Measurements from ENCODE around the gene CD58. TPM values are rescaled to one million over a fixed set of nuclear protein-coding genes. Genes with fewer than 3 reads are reported as not detected.

CD58 gene
- polyA plus RNA-seq, 3 donors = 81.0 to 168 (median 128) TPM

- WGBS (ENCODE audit: insufficient coverage) = no CpG with 5 or more reads among the region's 3 CpGs
- no peak for TF ChIP-seq CTCF (IDR thresholded peaks at IDR 0.05)
Measured at GRCh38 chr1:116472431-116472961, 98.3 kb downstream of the CD58 start.

GRCh38 chr1:116471241-116471640, 99.6 kb downstream of the CD58 start:
- no peak overlapping the region for H3K4me2 ChIP-seq (replicated peaks; ENCODE audit: extremely low read depth, low read length, poor library complexity, severe bottlenecking)
- Mint-ChIP-seq H3K36me3 (no peaks in the 10 kb centered on the region), H3K27me3 (ENCODE audit: low read depth in 3 of 3) (peaks cover 0 to 4% (median 1%) of the 10 kb centered on the region in 3 donors), H3K9me3 (peaks cover 0 to 2% (median 0%) of the 10 kb centered on the region in 7 donors), H3K27ac (no peak overlapping the region), H3K4me1 (peaks cover 4% of the 10 kb centered on the region), H3K4me3 (no peak overlapping the region)
- intact Hi-C loops (cut with micrococcal nuclease) = no loop called here
- no peaks in the 10 kb centered on the region for H4K20me1 ChIP-seq (ENCODE audit: insufficient read depth, low read length)
- no peaks in the 10 kb centered on the region for H3K36me3 ChIP-seq (replicated peaks in 1 of 2; ENCODE audit: control insufficient read depth in 1 of 2, insufficient read depth in 2 of 2, low read length in 2 of 2)
- H2AFZ ChIP-seq (ENCODE audit: insufficient read depth, low read depth, low read length, poor library complexity, severe bottlenecking) = no peak overlapping the region
- H3K79me2 ChIP-seq (ENCODE audit: insufficient read depth, low read length) = no peaks in the 10 kb centered on the region
- H3K9ac ChIP-seq (ENCODE audit: insufficient read depth, low read length, poor library complexity, severe bottlenecking) = no peak overlapping the region
- H3K4me1 ChIP-seq (ENCODE audit: control insufficient read depth in 1 of 2, insufficient read depth in 2 of 2, low read length in 2 of 2) = no peaks in the 10 kb centered on the region
- no peaks in the 10 kb centered on the region for H3K9me3 ChIP-seq (replicated peaks in 1 of 2; ENCODE audit: control insufficient read depth in 1 of 2, insufficient read depth in 1 of 2, low read length in 2 of 2)
- TF ChIP-seq CTCF (IDR thresholded peaks at IDR 0.05) = no peak
- H3K4me3 ChIP-seq (replicated peaks in 1 of 3; ENCODE audit: low read depth in 2 of 3, low read length in 3 of 3) = no peak overlapping the region
- 84% methylated on average over 4 of the region's 4 CpGs for WGBS (ENCODE audit: insufficient coverage)
- no peaks in the 10 kb centered on the region for H3K27me3 ChIP-seq (ENCODE audit: control insufficient read depth in 2 of 2, insufficient read depth in 2 of 2, low read length in 2 of 2)
- DNase-seq = no peak
- H3K27ac ChIP-seq (ENCODE audit: low read depth in 1 of 2, low read length in 2 of 2) = no peak overlapping the region

More at GRCh38 chr1:116472431-116472961, 98.3 kb downstream of the CD58 start:
- H3K4me2 ChIP-seq (replicated peaks; ENCODE audit: extremely low read depth, low read length, poor library complexity, severe bottlenecking) = no peak overlapping the region
- no peak for DNase-seq
- intact Hi-C loops (cut with micrococcal nuclease) = no loop called here
- no peaks in the 10 kb centered on the region for H3K36me3 ChIP-seq (replicated peaks in 1 of 2; ENCODE audit: control insufficient read depth in 1 of 2, insufficient read depth in 2 of 2, low read length in 2 of 2)
- Mint-ChIP-seq H3K4me1 (peaks cover 4% of the 10 kb centered on the region), H3K9me3 (peaks cover 0 to 2% (median 0%) of the 10 kb centered on the region in 7 donors), H3K27me3 (ENCODE audit: low read depth in 3 of 3) (peaks cover 0 to 4% (median 0%) of the 10 kb centered on the region in 3 donors), H3K4me3 (no peak overlapping the region), H3K36me3 (no peaks in the 10 kb centered on the region), H3K27ac (no peak overlapping the region)
- no peaks in the 10 kb centered on the region for H3K9me3 ChIP-seq (replicated peaks in 1 of 2; ENCODE audit: control insufficient read depth in 1 of 2, insufficient read depth in 1 of 2, low read length in 2 of 2)
- H3K4me3 ChIP-seq (replicated peaks in 1 of 3; ENCODE audit: low read depth in 2 of 3, low read length in 3 of 3) = no peak overlapping the region
- H3K79me2 ChIP-seq (ENCODE audit: insufficient read depth, low read length) = no peaks in the 10 kb centered on the region
- no peaks in the 10 kb centered on the region for H3K4me1 ChIP-seq (ENCODE audit: control insufficient read depth in 1 of 2, insufficient read depth in 2 of 2, low read length in 2 of 2)
- H2AFZ ChIP-seq (ENCODE audit: insufficient read depth, low read depth, low read length, poor library complexity, severe bottlenecking) = no peak overlapping the region
- H4K20me1 ChIP-seq (ENCODE audit: insufficient read depth, low read length) = no peaks in the 10 kb centered on the region
- no peak overlapping the region for H3K27ac ChIP-seq (ENCODE audit: low read depth in 1 of 2, low read length in 2 of 2)
- H3K27me3 ChIP-seq (ENCODE audit: control insufficient read depth in 2 of 2, insufficient read depth in 2 of 2, low read length in 2 of 2) = no peaks in the 10 kb centered on the region
- H3K9ac ChIP-seq (ENCODE audit: insufficient read depth, low read length, poor library complexity, severe bottlenecking) = no peak overlapping the region

Measured in CD14-positive monocyte (primary cell).